IMR-90 (cell line): ENCODE data around the gene NPAS2.

ENCODE experiments used
- BHLHE40 ChIP-seq: fragments of 150-350 bp; IDR thresholded peaks from 2 replicates; pipeline ENCODE4 v1.6.1; 2016; ENCODE audit warnings: mild to moderate bottlenecking, low read depth, low read length
- CEBPB ChIP-seq: IDR thresholded peaks from 2 replicates; pipeline ENCODE4 v1.6.1; 2012; ENCODE audit warnings: low read depth, low read length, improper control_type of control experiment
- MAFK ChIP-seq: IDR thresholded peaks from 2 replicates; pipeline ENCODE4 v1.6.1; 2012; ENCODE audit warnings: low read depth, low read length, improper control_type of control experiment
- NFE2L2 ChIP-seq: fragments of 150-350 bp; IDR thresholded peaks from 2 replicates; pipeline ENCODE4 v1.6.1; 2016; ENCODE audit warnings: low read depth, mild to moderate bottlenecking, low read length
- POLR2A ChIP-seq: IDR thresholded peaks from 2 replicates; pipeline ENCODE4 v1.6.1; 2012; ENCODE audit warnings: mild to moderate bottlenecking, low read depth, low read length
- RAD21 ChIP-seq: IDR thresholded peaks from 2 replicates; pipeline ENCODE4 v1.6.1; 2012; ENCODE audit warnings: low read length, improper control_type of control experiment
- RCOR1 ChIP-seq: IDR thresholded peaks from 2 replicates; pipeline ENCODE4 v1.6.1; 2012; ENCODE audit warnings: mild to moderate bottlenecking, low read length, improper control_type of control experiment; ENCODE audit not compliant: insufficient replicate concordance
- RFX5 ChIP-seq: IDR thresholded peaks from 2 replicates; pipeline ENCODE4 v1.8.0; 2012; ENCODE audit warnings: low read depth, mild to moderate bottlenecking, low read length, moderate library complexity
- SMC3 ChIP-seq: fragments of 150-350 bp; IDR thresholded peaks from 2 replicates; pipeline ENCODE4 v1.6.1; 2016; ENCODE audit warnings: low read depth, mild to moderate bottlenecking, antibody characterized with exemption, low read length, moderate library complexity
- TF ChIP-seq, protein P1 (sequence below): conservative IDR thresholded peaks from 2 replicates; pipeline ENCODE4 v1.5.1; 2012; ENCODE audit warnings: mild to moderate bottlenecking, low read depth, low read length, improper control_type of control experiment
- TF ChIP-seq, protein P2 (sequence below): fragments of 150-350 bp; IDR thresholded peaks from 2 replicates; pipeline ENCODE4 v1.6.1; 2017; ENCODE audit warnings: mild to moderate bottlenecking, antibody characterized with exemption, low read length, low read depth

DNA sequence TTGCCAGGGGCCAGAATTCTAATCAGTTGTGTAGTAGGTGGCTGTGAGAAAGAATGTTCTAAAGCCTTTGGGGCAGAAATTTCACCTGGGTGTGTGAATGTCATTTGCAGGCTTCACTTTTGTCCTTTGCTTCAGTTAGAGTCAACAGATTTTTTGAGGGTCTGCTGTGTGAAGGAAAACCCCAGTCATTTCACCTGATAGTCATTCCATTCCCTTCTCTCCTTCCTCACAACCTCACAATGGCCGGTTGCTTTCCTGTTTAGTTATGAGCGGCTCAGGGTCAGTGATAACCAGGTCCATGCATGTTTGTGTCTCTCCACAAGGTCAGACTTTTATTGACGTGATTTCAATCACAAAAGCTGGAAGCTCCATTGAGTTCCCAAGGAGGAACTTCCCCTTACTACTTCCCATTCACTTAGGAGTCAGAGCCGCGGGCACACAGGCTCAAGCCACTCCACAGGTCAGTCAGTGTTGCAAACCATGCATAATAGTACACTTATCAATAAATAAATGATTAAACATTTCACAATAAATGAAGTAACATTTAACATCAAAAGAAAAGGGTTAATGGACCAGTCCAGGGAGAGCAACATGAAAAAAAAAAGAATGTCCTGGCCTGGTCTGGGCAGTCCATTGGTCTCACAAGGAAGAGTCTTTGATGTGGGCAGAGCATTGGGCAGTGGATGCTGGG lies 74.3 kb downstream of the NPAS2 start:
- TF ChIP-seq, protein P1, sequence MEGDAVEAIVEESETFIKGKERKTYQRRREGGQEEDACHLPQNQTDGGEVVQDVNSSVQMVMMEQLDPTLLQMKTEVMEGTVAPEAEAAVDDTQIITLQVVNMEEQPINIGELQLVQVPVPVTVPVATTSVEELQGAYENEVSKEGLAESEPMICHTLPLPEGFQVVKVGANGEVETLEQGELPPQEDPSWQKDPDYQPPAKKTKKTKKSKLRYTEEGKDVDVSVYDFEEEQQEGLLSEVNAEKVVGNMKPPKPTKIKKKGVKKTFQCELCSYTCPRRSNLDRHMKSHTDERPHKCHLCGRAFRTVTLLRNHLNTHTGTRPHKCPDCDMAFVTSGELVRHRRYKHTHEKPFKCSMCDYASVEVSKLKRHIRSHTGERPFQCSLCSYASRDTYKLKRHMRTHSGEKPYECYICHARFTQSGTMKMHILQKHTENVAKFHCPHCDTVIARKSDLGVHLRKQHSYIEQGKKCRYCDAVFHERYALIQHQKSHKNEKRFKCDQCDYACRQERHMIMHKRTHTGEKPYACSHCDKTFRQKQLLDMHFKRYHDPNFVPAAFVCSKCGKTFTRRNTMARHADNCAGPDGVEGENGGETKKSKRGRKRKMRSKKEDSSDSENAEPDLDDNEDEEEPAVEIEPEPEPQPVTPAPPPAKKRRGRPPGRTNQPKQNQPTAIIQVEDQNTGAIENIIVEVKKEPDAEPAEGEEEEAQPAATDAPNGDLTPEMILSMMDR, result no peak
- TF ChIP-seq RCOR1 (no peak), RFX5 (no peak), POLR2A (no peak), RAD21 (no peak), NFE2L2 (no peak), SMC3 (no peak), CEBPB (no peak), MAFK (no peak), BHLHE40 (no peak)
- TF ChIP-seq, protein P2, sequence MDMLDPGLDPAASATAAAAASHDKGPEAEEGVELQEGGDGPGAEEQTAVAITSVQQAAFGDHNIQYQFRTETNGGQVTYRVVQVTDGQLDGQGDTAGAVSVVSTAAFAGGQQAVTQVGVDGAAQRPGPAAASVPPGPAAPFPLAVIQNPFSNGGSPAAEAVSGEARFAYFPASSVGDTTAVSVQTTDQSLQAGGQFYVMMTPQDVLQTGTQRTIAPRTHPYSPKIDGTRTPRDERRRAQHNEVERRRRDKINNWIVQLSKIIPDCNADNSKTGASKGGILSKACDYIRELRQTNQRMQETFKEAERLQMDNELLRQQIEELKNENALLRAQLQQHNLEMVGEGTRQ, result no peak
